ENCODE measurements around the gene PRUNE2.

Gene PRUNE2

GRCh38 chr9:76784881-76785280, 121.0 kb downstream of the PRUNE2 start:
- TF ChIP-seq CTCF (IDR thresholded peaks at IDR 0.05; ENCODE audit: low read depth, low read length) = no peak
- no peak for DNase-seq (ENCODE audit: extremely low read depth, low read depth)

DNA sequence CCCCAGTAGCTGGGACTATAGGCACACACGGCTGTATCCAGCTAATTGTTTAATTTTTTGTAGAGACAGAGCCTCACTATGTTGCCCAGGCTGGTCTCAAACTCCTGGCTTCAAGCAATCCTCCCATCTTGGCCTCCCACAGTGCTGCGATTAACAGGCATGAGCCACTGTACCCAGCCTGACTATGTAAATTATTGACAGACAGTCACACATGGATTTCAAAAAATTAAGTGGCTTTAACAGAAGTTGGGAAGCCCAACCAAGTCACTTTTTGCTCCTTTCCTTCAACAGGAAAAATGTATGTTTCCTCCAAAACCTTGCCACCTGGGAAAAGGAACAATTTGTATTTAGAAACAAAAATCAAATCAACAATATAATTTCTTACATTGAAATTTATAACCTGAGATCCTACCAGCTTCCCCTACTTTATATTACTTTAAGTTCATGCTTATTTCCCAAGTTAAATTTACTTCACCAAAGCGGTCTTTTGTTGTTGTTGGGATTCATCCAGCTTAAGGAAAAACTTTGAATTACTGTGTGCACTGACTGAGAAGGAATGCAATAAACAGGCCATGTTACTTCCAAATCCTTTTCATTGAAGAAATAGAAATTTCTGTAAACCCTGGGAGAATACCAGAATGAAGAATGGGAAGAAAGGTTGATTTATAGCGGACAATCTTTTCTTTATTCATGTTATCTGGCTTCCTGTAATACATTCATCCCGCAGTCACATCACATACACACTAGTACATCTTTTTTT, 133.0 kb downstream of the PRUNE2 start:
- TF ChIP-seq CTCF (IDR thresholded peaks at IDR 0.05; ENCODE audit: low read depth, low read length) = no peak
- DNase-seq (ENCODE audit: extremely low read depth, low read depth) = no peak

GRCh38 chr9:76766126-76766525, 139.8 kb downstream of the PRUNE2 start:
- TF ChIP-seq CTCF (IDR thresholded peaks at IDR 0.05; ENCODE audit: low read depth, low read length) = no peak
- DNase-seq (ENCODE audit: extremely low read depth, low read depth) = no peak

DNA sequence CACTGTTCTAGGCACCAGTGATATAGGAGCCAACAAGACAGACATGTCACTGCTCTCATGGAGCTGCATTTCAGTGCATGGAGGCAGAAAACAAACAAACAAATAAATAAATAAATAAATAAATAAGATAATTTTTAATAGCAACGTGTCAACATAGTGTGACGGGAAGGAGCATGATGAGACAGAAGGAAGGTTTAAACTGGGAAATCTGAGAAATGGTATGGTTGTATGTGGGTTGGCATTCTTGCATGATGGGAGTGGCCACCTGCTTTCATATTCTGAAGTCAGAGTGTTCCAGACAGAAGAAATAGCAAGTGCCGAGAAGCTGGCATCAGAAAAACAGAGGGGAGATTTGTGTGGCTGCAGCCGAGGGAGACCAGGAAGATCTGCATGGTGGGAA, 141.8 kb downstream of the PRUNE2 start, which contains the start of gene PCA3:
PCA3 (plus strand) TSS at position 301 of the 400 bp plus-strand sequence.
- DNase-seq (ENCODE audit: extremely low read depth, low read depth) = no peak
- no peak for TF ChIP-seq CTCF (IDR thresholded peaks at IDR 0.05; ENCODE audit: low read depth, low read length)

- no peak for DNase-seq (ENCODE audit: extremely low read depth, low read depth)
- TF ChIP-seq CTCF (IDR thresholded peaks at IDR 0.05; ENCODE audit: low read depth, low read length) = peak; percentile 32
These were observed 144.5 kb downstream of the PRUNE2 start for GRCh38 chr9:76761448-76761847.

DNA sequence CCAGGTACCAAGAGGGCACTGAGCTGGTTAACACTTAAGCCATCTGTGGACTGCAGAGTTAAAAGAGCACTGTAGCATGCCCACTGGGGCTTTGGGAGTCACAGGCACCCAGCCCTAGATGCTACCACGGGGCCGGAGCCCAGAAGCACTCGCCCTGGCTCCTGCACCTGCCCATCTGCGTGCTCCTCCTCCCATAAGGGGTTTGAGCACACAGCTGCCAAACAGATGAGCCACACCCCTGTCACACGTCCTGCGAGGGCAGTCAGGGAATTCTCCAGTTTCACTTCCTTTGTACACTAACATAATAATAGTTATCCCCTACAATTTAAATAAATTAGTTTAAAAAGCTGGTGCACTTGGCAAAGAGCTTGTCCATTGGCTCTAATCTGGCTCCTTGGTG, 146.2 kb downstream of the PRUNE2 start:
- TF ChIP-seq CTCF (IDR thresholded peaks at IDR 0.05; ENCODE audit: low read depth, low read length) = no peak
- no peak for DNase-seq (ENCODE audit: extremely low read depth, low read depth)

GRCh38 chr9:76758476-76758875, 147.4 kb downstream of the PRUNE2 start:
- DNase-seq (ENCODE audit: extremely low read depth, low read depth) = no peak
- TF ChIP-seq CTCF (IDR thresholded peaks at IDR 0.05; ENCODE audit: low read depth, low read length) = no peak

All from AG09319 (cell line).